Activated CD8-positive, alpha-beta memory T cell treated with anti-CD3 and anti-CD28 coated beads for 1 hour (primary cell): ENCODE data around the gene ABCB8.

Experiments used
- DNase-seq, 2 donors: peaks; one replicate each; pipeline ENCODE4 v3.0.0-alpha.2; 2020; ENCODE audit warnings: low read depth in 1 of 2; ENCODE audit errors: extremely low read depth in 1 of 2

ABCB8 gene

DNA sequence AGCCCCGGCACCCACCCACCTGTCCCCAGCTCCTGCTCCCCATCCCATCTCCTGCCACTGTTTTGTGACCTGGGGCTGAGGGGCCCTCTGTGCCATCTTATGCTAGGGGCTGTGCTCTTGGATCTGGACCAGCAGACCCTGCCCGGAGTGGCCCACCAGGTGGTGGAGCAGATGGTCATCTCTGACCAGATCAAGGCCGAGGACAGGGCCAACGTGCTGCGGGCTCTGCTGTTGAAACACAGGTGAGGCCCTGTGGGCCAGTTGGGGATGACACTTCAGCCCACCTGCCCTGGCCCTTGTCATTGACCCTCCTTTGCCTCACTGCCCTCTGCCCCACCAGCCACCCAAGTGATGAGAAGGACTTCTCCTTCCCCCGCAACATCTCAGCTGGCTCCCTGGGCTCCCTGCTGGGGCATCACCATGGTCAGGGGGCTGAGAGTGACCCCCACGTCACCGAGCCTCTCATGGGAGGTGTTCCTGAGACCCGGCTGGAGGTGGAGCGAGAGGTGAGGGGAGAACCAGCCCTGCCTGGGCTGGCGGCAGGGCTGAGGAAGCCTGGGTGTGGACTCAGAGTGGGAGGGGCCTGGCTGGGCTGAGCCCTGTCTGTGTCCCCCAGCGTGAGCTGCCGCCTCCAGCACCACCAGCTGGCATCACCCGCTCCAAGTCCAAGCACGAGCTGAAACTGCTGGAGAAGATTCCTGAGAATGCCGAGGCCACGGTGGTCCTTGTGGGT, 41.8 kb downstream of the ABCB8 start:
- no peak for DNase-seq

- DNase-seq, result no peak
These were observed 42.3 kb downstream of the ABCB8 start for GRCh38 chr7:151070574-151070960.

DNA sequence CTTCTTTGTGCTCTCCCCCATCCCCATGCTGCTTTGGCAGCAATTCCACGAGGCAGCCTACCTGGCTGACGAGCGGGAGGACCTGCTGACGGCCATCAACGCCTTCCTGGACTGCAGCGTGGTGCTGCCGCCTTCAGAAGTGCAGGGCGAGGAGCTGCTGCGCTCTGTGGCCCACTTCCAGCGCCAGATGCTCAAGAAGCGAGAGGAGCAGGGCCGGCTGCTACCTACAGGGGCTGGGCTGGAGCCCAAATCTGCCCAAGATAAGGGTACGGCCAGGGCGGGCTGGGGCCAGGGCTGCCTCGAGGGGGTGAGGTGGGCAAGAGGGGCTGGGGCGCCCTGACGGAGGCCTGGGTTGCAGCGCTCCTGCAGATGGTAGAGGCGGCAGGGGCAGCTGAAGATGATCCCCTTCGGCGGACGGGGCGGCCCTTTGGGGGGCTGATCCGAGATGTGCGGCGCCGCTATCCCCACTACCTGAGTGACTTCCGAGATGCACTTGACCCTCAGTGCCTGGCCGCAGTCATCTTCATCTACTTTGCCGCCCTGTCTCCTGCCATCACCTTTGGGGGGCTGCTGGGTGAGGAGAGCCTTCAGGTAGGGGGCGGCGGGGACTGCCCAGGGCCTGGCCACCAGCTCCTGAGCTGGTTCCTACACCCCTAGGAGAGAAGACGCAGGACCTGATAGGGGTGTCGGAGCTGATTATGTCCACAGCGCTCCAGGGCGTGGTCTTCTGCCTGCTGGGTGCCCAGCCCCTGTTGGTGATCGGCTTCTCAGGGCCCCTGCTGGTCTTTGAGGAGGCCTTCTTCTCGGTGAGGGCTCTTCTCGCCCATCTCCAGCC, 43.0 kb downstream of the ABCB8 start:
- DNase-seq, result no peak

DNA sequence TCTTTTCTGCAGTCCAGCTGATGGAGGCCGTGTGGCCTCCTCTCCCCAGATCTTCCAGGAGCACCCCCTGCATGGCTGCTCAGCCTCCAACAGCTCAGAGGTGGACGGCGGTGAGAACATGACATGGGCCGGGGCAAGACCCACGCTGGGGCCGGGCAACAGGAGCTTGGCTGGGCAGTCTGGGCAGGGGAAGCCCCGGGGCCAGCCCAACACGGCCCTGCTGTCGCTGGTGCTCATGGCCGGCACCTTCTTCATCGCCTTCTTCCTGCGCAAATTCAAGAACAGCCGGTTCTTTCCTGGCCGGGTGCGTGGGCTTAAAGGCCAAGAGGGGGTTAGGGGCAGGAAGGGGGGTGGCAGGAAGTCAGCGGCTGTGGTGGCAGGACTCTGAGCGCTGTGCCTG, 45.7 kb downstream of the ABCB8 start:
- DNase-seq, result no peak

GRCh38 chr7:151074817-151075661, 46.8 kb downstream of the ABCB8 start:
- no peak for DNase-seq

DNA sequence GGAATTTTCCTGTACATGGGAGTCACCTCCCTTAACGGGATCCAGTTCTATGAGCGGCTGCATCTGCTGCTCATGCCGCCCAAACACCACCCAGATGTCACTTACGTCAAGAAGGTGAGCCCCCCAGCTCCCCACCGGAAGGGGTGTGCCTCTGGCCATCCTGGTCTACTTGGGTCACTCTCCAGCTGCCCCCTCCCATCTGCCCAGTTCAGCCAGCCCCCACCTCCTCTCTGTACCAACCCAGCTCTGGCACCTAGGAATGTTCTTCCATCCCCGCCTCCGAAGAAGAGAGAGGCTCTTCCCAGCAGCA, 47.4 kb downstream of the ABCB8 start:
- no peak for DNase-seq

- no peak for DNase-seq
These were observed 47.8 kb downstream of the ABCB8 start for GRCh38 chr7:151075978-151076426.

- DNase-seq, result no peak
These were observed 48.8 kb downstream of the ABCB8 start for GRCh38 chr7:151076863-151077704.

DNA sequence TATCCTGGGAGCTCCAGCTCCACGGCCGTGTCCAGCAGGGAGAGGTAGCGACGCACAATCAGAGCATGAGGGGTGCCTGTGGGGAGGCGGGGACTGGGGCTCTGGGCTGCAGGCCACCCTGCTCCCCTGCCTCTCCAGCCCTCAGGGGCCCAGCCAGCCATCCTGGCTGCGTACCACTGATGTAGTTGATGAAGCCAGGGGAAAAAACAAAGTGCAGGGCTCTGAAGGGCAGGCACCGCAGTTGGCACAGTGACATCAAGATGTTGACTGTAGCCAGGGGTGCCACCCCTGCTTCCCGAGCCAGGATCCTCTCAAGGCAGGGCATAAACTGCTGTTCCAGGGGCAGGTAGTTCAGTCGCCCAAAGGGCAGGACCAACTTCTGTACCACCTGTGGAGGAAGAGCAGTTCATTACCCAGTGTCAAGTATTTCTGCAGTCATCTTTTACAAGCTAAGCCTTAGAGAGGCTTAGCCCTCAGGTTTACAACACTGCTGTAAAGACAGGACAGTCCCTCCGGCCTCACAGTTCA, 49.5 kb downstream of the ABCB8 start:
- no peak for DNase-seq

GRCh38 chr7:151078233-151079040, 50.2 kb downstream of the ABCB8 start:
- no peak for DNase-seq

DNA sequence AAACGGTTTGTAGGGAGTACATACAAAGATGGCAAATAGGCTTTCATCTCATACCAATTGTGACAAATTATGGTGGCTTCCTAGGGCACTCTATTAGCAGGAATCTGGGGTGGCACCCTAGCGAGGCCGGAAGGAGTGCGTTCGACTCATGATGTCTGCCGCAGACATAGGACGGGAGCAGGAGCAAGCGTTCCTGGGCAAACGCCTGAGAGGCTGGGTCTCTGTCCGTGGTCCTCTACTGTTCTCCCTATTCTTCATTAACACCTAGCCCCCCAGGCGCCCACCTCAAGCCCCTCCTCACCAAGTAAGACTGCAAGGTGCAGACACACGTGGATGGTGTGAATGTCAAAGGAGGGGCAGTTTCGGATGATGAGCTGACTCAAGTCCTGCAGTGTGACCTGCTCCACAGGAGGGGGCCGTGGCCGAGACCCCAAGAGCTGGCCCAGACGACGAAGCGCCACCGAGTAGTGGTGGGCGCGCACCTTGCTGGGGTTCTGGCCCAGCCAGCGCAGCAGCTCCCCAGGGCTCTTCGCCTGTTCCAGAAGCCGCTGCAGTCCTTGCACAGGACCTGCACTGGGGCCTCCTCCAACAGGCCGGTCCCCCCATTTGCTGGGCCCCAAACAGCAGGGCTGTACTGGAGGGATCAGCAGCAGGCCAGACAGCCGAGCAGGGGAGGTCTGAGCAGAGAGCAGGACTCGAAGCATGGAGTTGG, 51.1 kb downstream of the ABCB8 start:
- DNase-seq, result no peak

- no peak for DNase-seq
These were observed 51.8 kb downstream of the ABCB8 start for GRCh38 chr7:151080067-151080521.

DNA sequence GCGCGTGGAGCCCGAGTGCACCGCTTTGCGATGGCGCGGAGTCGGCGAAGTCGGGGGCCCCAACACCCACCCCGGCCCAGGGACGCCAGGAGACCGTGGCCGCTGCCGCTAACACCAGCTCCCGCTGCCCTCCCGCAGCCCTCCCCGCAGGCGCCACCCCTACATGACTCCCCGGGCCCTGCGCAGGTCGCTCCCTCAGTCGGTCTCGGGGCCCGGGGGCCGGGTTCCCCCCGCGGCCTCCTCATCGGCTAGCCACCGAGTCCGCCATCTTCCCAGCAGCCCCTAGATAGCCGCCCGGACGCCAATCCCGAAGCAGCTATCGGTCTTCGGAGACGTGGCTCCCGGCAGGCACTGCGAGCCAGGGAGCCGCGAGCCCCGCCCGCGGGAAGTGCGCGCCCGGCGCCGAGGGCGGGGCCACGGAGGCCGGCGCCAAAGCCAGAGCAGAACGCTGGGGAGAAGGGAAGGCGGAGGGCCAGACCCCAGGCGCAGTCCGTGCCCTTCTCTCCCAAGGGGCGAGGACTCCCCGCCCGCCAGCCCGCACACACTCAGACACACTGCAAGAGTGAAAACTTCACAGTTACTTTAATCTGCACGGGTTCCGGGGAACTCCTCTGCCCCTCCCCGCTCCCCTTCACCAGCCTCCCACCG, 52.4 kb downstream of the ABCB8 start, which contains the start of gene FASTK:
TSS of gene FASTK (minus strand) at position 288 of the 648 bp plus-strand sequence. CDS start at position 245, 43 bp downstream.
- DNase-seq, result peak; percentile 64 to 78

- no peak for DNase-seq
These were observed 53.2 kb downstream of the ABCB8 start for GRCh38 chr7:151081170-151082101.

DNA sequence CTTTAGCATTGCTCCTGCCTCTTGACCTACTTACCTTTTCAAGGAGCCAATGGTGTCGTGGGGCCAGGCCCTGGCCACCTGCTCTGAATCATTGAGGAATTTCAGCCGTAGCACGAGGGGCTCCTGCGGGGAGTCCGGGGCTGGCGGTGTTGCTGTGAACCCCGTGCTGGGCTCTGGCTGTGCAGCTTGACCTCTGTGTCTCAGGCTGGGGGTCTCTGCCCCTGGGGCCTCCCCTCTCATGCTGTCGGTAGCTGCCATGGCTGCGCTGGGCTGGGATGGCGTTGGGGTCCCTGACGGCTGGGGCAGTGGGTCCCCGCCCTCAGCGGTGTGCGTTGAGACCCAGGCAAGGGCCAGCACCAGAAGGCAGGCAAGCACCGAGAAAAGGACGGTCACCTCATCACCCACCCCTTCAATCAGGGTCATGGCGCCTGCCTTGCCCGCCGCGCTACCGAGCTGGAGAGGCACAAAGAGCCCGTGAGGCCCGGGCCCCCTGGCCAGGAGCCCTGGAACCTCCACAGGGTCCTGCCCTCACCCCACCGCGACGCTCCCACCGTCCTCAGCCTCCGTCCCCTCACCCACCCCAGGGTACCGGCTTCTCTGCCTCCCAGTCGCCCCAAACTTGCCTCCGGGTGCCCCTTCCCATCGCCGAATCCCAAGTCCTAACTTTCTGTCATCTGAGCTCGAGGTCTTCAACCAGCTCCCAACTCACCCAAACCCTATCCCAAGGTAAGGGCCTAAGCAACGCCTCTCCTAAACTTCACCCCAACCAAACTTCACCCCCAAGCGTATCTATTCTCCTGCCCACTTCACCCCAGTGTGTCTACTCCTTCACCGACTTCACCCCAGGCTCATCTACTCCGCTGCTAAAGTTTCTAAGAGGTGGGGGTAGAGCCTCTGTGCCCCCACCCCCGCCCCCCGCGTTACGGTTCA, 54.2 kb downstream of the ABCB8 start:
- DNase-seq, result no peak
